GM12878 (cell line): ENCODE data around the gene POU2AF1. TPM values are rescaled to one million over a fixed set of nuclear protein-coding genes. Genes with fewer than 3 reads are reported as not detected.
A peak's percentile ranks its signal among the peaks of the same experiment; 100 is the strongest.

Experiments
- ATF3 ChIP-seq: IDR thresholded peaks from 2 replicates; pipeline ENCODE4 v1.6.1; 2011; ENCODE audit warnings: low read depth, mild to moderate bottlenecking, low read length, moderate library complexity, borderline replicate concordance; ENCODE audit errors: extremely low read depth
- ATF7 ChIP-seq: fragments of 450-650 bp; IDR thresholded peaks from 2 replicates; pipeline ENCODE4 v1.6.1; 2016; ENCODE audit warnings: low read depth, mild to moderate bottlenecking
- CTCF ChIP-seq, 3 experiments: IDR thresholded peaks in 2 of 3; conservative IDR thresholded peaks in 1 of 3; 2 replicates each; pipeline ENCODE4 v1.5.1; 2011; ENCODE audit warnings: low read depth in 3 of 3, low read length in 3 of 3, mild to moderate bottlenecking in 3 of 3, control low read depth in 2 of 3, moderate library complexity in 2 of 3, inconsistent platforms in 1 of 3, mixed read lengths in 1 of 3; ENCODE audit not compliant: control insufficient read depth in 2 of 3, insufficient read depth in 1 of 3; ENCODE audit errors: extremely low read depth in 1 of 3
- E2F8 ChIP-seq: fragments of 450-650 bp; IDR thresholded peaks from 2 replicates; pipeline ENCODE4 v1.6.1; 2018; ENCODE audit warnings: mild to moderate bottlenecking, low read depth, moderate library complexity; ENCODE audit not compliant: partially characterized antibody
- FOXK2 ChIP-seq: fragments of 450-650 bp; IDR thresholded peaks from 2 replicates; pipeline ENCODE4 v1.6.1; 2017; ENCODE audit warnings: mild to moderate bottlenecking, moderate library complexity
- IKZF2 ChIP-seq, 2 experiments: fragments of 450-650 bp; IDR thresholded peaks; 2 replicates each; pipeline ENCODE4 v1.6.1; 2017; ENCODE audit warnings: mild to moderate bottlenecking in 2 of 2, moderate library complexity in 2 of 2
- KDM1A ChIP-seq: fragments of 200-600 bp; sonication (generic); IDR thresholded peaks from 2 replicates; pipeline ENCODE4 v1.6.1; 2016; ENCODE audit warnings: borderline replicate concordance
- MTA3 ChIP-seq: IDR thresholded peaks from 2 replicates; pipeline ENCODE4 v1.6.1; 2012; ENCODE audit warnings: low read length, inconsistent platforms, borderline replicate concordance
- PKNOX1 ChIP-seq: fragments of 450-650 bp; IDR thresholded peaks from 2 replicates; pipeline ENCODE4 v1.6.1; 2016; ENCODE audit warnings: mild to moderate bottlenecking
- PRDM15 ChIP-seq: fragments of 450-650 bp; formaldehyde crosslinking; IDR thresholded peaks from 2 replicates; pipeline ENCODE4 v1.4.0; 2020; ENCODE audit warnings: mild to moderate bottlenecking, moderate library complexity
- SMARCA5 ChIP-seq: fragments of 450-650 bp; IDR thresholded peaks from 2 replicates; pipeline ENCODE4 v1.6.1; 2017; ENCODE audit warnings: mild to moderate bottlenecking
- SMC3 ChIP-seq: IDR thresholded peaks from 2 replicates; pipeline ENCODE4 v1.6.1; 2011; ENCODE audit warnings: low read length, improper control_type of control experiment, borderline replicate concordance
- SPI1 ChIP-seq: IDR thresholded peaks from 2 replicates; pipeline ENCODE4 v1.6.1; 2011; ENCODE audit warnings: low read depth, mild to moderate bottlenecking, low read length, moderate library complexity, borderline replicate concordance; ENCODE audit not compliant: insufficient read depth
- YBX1 ChIP-seq: fragments of 450-650 bp; IDR thresholded peaks from 2 replicates; pipeline ENCODE4 v1.6.1; 2016; ENCODE audit warnings: antibody characterized with exemption
- ZNF217 ChIP-seq: fragments of 450-650 bp; IDR thresholded peaks from 2 replicates; pipeline ENCODE4 v1.6.1; 2017; ENCODE audit warnings: antibody characterized with exemption, mild to moderate bottlenecking
- ZSCAN29 ChIP-seq: fragments of 450-650 bp; IDR thresholded peaks from 2 replicates; pipeline ENCODE4 v1.6.1; 2017; ENCODE audit warnings: mild to moderate bottlenecking, moderate library complexity
- polyA plus RNA-seq, 11 experiments: library from polyadenylated mRNA; depleted of rRNA in 4 of 11; unstranded in 6 of 11; stranded (reverse) in 5 of 11; fragments of >200 nt; fragmentation: Nextera tagmentation in 4 of 11; fragmentation: Illumina TruSeq in 1 of 11; extraction: Ambion mirVana in 4 of 11; extraction: Trizol in 1 of 11; gene quantifications; 1 replicate in 1 of 11; 2 replicates in 10 of 11; pipeline versions ENCODE4 v1.2.1 to v1.2.3, GENCODE V29; 2011 to 2016; ENCODE audit warnings: inconsistent platforms in 2 of 11, missing spikeins in 2 of 11, low read depth in 1 of 11
- total RNA-seq, 4 experiments: library from RNA; depleted of rRNA in 3 of 4; stranded (reverse); fragments of >200 nt in 3 of 4; fragmentation: Illumina TruSeq in 1 of 4; extraction: Trizol in 1 of 4; gene quantifications; 2 replicates each; pipeline versions ENCODE4 v1.2.1 to v1.2.3, GENCODE V29; 2013 to 2021

The POU2AF1 gene
- total and polyA plus RNA-seq, 10 of the 15 experiments (the other 5 are each of a cell fraction or from before 2014, with no cell fraction given), result 13.1 to 169 (median 75.5) TPM

GRCh38 chr11:111417766-111418435 is 38.8 kb upstream of the POU2AF1 start (continued):
- TF ChIP-seq ZSCAN29 (no peak), ZNF217 (no peak), IKZF2 (IDR thresholded peaks at IDR 0.05) (peak; percentile 89 to 90), CTCF (IDR thresholded peaks at IDR 0.05 in 2 of 3, conservative IDR thresholded peaks at IDR 0.05 in 1 of 3; ENCODE audit: control insufficient read depth in 2 of 3, extremely low read depth in 1 of 3, insufficient read depth in 1 of 3, low read depth in 3 of 3, low read length in 3 of 3) (no peak), PRDM15 (CRISPR knock-in tag) (0 out of 2 replicates have a peak, but pooled peaks have one; percentile 11), YBX1 (no peak), PKNOX1 (no peak), MTA3 (no peak), SMARCA5 (peak; percentile 36; the same call in 1 of the 2 replicates), KDM1A (no peak), FOXK2 (no peak), SPI1 (peak; percentile 38; the same call in 1 of the 2 replicates), ATF3 (no peak), ATF7 (peak; percentile 58), SMC3 (peak; percentile 29; the same call in 1 of the 2 replicates), E2F8 (peak; percentile 25)
